HEK293 (cell line): ENCODE data around the gene TMEM114.

Experiments
- PBX3 ChIP-seq: sonication (generic); formaldehyde crosslinking; IDR thresholded peaks from 2 replicates; pipeline ENCODE4 v1.8.1; 2022; ENCODE audit warnings: mild to moderate bottlenecking, moderate library complexity, missing genetic modification reagents
- TCF7L2 ChIP-seq: IDR thresholded peaks from 2 replicates; pipeline ENCODE4 v1.6.1; 2011; ENCODE audit warnings: low read depth, mild to moderate bottlenecking, inconsistent platforms, low read length, moderate library complexity, borderline replicate concordance
- ZEB2 ChIP-seq: fragments of 450-650 bp; formaldehyde crosslinking; IDR thresholded peaks from 2 replicates; pipeline ENCODE4 v1.5.1; 2016; ENCODE audit warnings: missing biosample characterization, missing genetic modification characterization
- ZNF362 ChIP-seq: fragments of 450-650 bp; formaldehyde crosslinking; IDR thresholded peaks from 2 replicates; pipeline ENCODE4 v1.5.1; 2016; ENCODE audit warnings: missing biosample characterization, missing genetic modification characterization

GRCh38 chr16:8523932-8524331, 66.4 kb downstream of the TMEM114 start:
- TF ChIP-seq PBX3 (CRISPR knock-in tag) (no peak), ZEB2 (tag by site-specific recombination) (no peak), ZNF362 (tag by site-specific recombination) (no peak), TCF7L2 (no peak)
